Activated T-helper 2 cell treated with anti-CD3 and anti-CD28 coated beads, Interferon-gamma antibody, Interleukin-2, Interleukin-4, amounts not matched to agents 10 μg/mL and 5 μg/mL and 100 μg/mL, durations not matched to agents 14 hours and 24 hours and 36 hours (primary cell): Measurements from ENCODE around the gene TMEM163. TPM values are rescaled to one million over a fixed set of nuclear protein-coding genes. Genes with fewer than 3 reads are reported as not detected.
A peak's percentile ranks its signal among the peaks of the same experiment; 100 is the strongest.

Source experiments
- DNase-seq: peaks from one replicate; pipeline ENCODE4 v3.0.0; 2021; ENCODE audit warnings: low spot score
- H3K27ac Mint-ChIP-seq: one replicate; pipeline ENCODE4 v1.8.0; 2021; ENCODE audit warnings: mixed read lengths
- H3K27me3 Mint-ChIP-seq: one replicate; pipeline ENCODE4 v1.8.0; 2021; ENCODE audit warnings: low read depth, mixed read lengths
- H3K36me3 Mint-ChIP-seq: one replicate; pipeline ENCODE4 v1.8.0; 2021; ENCODE audit warnings: low read depth, mixed read lengths
- H3K4me1 Mint-ChIP-seq: one replicate; pipeline ENCODE4 v1.8.0; 2021; ENCODE audit warnings: low read depth, mixed read lengths
- H3K4me3 Mint-ChIP-seq: one replicate; pipeline ENCODE4 v1.8.0; 2021; ENCODE audit warnings: low read depth, mild to moderate bottlenecking, moderate library complexity, mixed read lengths
- H3K9me3 Mint-ChIP-seq: one replicate; pipeline ENCODE4 v1.8.0; 2021; ENCODE audit warnings: mixed read lengths
- intact Hi-C: fragments of 100-400 bp; cut with micrococcal nuclease; formaldehyde crosslinking; loops from one replicate; pipeline ENCODE4 v1.15.1; 2023
- total RNA-seq: library from RNA; stranded (reverse); gene quantifications from 2 replicates; pipeline ENCODE4 v1.2.3, GENCODE V29; 2022

TMEM163 gene
- total RNA-seq, 1 donor from 2014 or later = 0.27 TPM

DNA sequence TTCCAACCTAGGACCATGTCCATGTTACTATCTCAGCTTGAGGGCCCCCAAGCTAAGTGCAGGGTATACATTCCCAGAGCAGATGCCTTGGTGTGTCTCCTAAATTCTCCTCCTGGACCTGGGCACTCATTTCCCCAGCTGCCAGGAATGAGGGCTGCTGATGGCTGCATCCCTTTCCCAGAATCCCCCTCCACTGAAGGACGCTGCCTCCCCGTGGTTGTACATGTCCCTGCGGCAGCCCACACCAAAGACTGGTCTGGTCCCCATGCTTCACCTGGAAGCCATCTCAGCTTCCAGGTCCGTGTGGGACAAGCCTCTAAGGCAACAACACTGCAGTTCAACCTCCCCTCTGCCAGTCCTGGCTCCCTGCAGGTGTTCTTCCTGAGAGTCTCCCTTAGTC, 14.6 kb downstream of the TMEM163 start:
- Mint-ChIP-seq H3K27ac (no peak overlapping the region), H3K27me3 (peaks cover 62% of the 10 kb centered on the region), H3K9me3 (no peaks in the 10 kb centered on the region), H3K4me3 (no peak overlapping the region), H3K36me3 (no peaks in the 10 kb centered on the region), H3K4me1 (peaks cover 6% of the 10 kb centered on the region)
- intact Hi-C loops = no loop called here
- DNase-seq = no peak

DNA sequence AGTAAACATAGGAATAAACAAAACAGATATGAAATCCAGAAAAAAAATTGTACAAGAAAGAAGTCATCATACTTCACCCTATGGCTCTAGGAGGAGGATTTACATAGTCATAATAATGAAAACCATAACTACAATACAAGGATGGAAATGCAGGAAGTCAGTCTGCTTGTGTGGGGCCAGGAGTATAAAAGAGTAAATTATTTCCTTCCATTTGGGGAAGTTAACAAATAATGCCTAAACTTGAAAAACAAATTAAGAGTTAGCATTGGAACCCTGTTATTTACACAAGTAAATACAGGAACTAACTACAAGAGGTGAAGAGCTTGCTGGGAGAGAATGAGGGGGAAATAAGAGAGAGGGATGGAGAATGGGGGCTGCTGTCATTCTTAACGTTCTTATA, 15.4 kb downstream of the TMEM163 start:
- H3K27ac Mint-ChIP-seq = no peak overlapping the region

DNA sequence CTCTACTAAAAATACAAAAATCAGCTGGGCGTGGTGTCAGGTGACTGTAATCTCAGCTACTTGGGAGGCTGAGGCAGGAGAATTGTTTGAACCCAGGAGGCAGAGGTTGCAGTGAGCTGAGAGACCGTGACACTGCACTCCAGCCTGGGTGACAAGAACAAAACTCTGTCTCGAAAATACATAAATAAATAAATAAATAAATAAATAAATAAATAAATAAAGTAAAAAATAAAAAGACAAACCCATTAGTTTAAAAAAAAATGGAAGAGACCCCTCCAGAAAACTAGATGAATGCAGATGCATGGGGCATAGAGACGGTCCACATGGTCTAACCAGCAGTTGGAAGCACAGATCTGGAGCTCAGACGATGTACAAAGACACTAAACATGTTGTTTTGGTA, 18.1 kb downstream of the TMEM163 start:
- no peaks in the 10 kb centered on the region for H3K36me3 Mint-ChIP-seq
- intact Hi-C loops = no loop called here
- DNase-seq = no peak
- no peaks in the 10 kb centered on the region for H3K9me3 Mint-ChIP-seq
- no peaks in the 10 kb centered on the region for H3K4me1 Mint-ChIP-seq
- peaks cover 47% of the 10 kb centered on the region for H3K27me3 Mint-ChIP-seq
- H3K27ac Mint-ChIP-seq = no peak overlapping the region
- H3K4me3 Mint-ChIP-seq = no peak overlapping the region

More for the DNA sequence above, 15.4 kb downstream of the TMEM163 start:
- Mint-ChIP-seq H3K36me3 (no peaks in the 10 kb centered on the region), H3K9me3 (no peaks in the 10 kb centered on the region), H3K4me3 (no peak overlapping the region), H3K27me3 (peaks cover 57% of the 10 kb centered on the region), H3K4me1 (peaks cover 6% of the 10 kb centered on the region)
- intact Hi-C loops = no loop called here
- no peak for DNase-seq

DNA sequence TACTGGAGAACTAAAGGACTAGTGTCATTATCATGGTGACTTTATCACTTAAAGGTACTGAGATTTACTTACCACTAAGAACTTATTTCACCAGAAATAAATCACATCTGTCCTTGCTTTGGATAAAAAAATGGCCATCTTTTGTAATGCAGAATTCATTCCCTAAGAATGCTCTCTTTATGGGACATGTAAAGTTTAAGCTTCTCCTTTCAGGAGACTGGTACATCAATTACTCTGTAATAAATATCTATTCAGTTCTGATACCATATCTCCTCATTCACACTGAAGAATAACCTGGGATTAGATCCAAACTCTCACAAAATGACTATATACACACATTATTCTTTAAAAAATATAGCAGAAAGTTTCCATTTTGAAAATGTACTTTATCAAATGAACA, 24.4 kb downstream of the TMEM163 start:
- H3K36me3 Mint-ChIP-seq = no peaks in the 10 kb centered on the region
- H3K9me3 Mint-ChIP-seq = no peaks in the 10 kb centered on the region
- intact Hi-C loops = no loop called here

DNA sequence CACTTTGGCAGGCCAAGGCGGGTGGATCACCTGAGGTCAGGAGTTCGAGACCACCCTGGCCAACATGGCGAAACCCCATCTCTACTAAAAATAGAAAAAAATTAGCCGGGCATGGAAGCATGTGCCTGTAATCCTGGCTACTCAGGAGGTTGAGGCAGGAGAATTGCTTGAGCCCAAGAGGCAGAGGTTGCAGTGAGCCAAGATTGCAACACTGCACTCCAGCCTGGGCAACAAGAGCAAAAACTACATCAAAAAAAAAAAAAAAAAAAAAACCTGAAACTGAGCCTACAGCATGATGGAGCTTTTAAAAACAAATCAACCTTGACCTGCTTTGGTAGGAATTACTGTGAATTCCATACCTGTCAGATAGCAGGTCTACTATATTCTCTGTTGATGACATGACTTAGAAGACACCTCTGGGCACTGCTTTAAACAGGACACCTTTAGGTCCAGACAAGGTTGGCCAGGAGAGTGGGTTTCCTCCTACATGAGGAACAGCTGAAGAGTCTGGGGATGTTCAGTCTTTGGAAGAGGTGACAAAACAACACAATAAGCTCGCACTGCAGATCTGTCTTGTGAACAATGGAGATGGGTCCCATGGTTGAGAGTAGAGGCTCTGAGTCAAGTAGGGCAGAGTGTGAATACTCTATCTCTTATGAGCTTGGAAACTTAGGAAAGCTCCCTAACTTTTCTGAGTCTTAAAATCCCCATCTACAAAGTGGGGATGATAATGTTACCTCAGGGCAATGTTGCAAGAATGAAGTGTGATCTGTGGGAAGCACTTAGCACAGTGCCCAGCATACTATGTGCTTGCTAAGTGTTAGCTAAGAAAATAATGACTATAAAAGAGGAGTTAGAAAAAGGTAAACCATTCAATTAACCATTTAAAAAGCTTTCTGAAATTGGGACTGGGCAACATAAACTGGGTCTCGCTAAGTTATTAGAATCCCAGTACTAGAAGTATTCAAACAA, 25.2 kb downstream of the TMEM163 start:
- Mint-ChIP-seq H3K27ac (no peak overlapping the region), H3K36me3 (no peaks in the 10 kb centered on the region), H3K4me1 (no peaks in the 10 kb centered on the region), H3K4me3 (no peak overlapping the region), H3K9me3 (no peaks in the 10 kb centered on the region), H3K27me3 (peaks cover 25% of the 10 kb centered on the region)
- no peak for DNase-seq
- intact Hi-C loops = no loop called here

More for the DNA sequence above, 24.4 kb downstream of the TMEM163 start:
- Mint-ChIP-seq H3K27ac (no peak overlapping the region), H3K4me1 (no peaks in the 10 kb centered on the region), H3K27me3 (peaks cover 25% of the 10 kb centered on the region), H3K4me3 (no peak overlapping the region)
- no peak for DNase-seq

DNA sequence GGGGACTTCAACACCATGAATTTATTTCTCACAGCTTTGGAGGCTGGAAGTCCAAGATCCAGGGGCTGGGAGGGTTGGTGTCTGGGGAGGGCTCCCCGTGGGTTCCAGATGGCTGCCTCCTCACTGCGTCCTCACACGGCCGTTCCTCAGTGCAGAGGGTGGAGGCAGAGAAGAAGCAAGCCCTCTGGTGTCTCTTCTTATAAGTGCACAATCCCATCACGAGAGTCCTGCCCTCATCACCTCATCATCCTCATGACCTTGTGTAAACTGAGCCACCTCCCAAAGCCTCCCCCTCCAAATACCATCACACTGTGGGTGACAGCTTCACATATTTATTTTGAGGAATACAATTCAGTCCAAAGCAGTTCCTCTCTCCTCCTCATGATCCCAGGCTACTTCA, 26.3 kb downstream of the TMEM163 start:
- H3K27me3 Mint-ChIP-seq = peaks cover 25% of the 10 kb centered on the region
- H3K27ac Mint-ChIP-seq = no peak overlapping the region
- intact Hi-C loops = no loop called here
- DNase-seq = no peak
- no peaks in the 10 kb centered on the region for H3K9me3 Mint-ChIP-seq
- no peak overlapping the region for H3K4me3 Mint-ChIP-seq
- no peaks in the 10 kb centered on the region for H3K36me3 Mint-ChIP-seq
- H3K4me1 Mint-ChIP-seq = no peaks in the 10 kb centered on the region

DNA sequence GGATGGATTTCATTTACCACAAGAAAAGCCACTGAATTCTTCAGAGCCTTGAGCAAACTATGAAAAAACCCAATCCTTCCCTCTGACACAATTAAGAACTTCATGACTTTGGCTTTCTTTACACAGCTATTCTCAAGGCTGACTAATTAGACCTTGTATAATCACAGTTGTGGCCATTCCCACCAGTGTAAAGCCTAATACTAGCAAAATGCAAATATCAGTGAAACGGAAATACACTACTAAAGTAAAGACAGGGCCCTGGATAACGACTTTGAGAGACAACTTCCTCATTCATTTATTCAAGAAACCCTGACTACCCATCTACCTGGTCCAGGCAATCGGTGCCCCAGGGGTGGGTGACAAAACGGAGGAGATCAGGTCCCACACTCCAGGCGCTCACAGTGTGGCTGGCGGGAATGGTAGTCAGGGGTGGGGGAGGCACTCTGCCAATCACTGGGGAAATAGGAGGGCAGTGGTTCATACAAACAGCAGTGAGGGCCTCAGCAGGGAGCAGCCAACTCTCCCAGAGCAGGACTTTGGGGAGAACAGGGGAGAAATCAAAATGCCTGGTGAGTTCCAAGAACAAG, 28.1 kb downstream of the TMEM163 start:
- Mint-ChIP-seq H3K4me1 (no peaks in the 10 kb centered on the region), H3K27me3 (peaks cover 27% of the 10 kb centered on the region), H3K4me3 (no peak overlapping the region), H3K27ac (no peak overlapping the region), H3K9me3 (no peaks in the 10 kb centered on the region), H3K36me3 (no peaks in the 10 kb centered on the region)
- DNase-seq = no peak
- intact Hi-C loops = no loop called here

DNA sequence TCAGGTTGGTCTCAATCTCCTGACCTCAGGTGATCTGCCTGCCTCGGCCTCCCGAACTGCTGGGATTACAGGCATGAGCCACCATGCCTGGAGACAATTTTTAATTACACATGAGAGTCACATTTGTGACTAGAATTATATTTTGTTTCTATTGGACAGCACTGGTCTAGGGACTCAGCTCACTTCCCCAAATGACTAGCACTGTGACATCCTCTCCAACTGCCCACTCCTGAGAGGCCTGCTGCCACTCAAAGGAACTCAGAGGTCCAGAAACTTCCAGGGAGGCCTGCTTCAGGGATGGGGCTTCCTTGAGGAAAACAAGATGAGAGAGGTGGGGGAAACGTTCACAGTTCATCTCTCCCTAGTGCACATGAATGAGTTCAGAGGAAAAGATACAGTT, 29.5 kb downstream of the TMEM163 start:
- peaks cover 1% of the 10 kb centered on the region for H3K4me1 Mint-ChIP-seq
- H3K36me3 Mint-ChIP-seq = no peaks in the 10 kb centered on the region
- DNase-seq = no peak
- peaks cover 21% of the 10 kb centered on the region for H3K27me3 Mint-ChIP-seq
- no peak overlapping the region for H3K27ac Mint-ChIP-seq
- no peak overlapping the region for H3K4me3 Mint-ChIP-seq
- H3K9me3 Mint-ChIP-seq = no peaks in the 10 kb centered on the region
- intact Hi-C loops = loop anchor here (10.0 kb wide), 1 partner anchor 125 kb away; no protein-coding TSS in a partner anchor

DNA sequence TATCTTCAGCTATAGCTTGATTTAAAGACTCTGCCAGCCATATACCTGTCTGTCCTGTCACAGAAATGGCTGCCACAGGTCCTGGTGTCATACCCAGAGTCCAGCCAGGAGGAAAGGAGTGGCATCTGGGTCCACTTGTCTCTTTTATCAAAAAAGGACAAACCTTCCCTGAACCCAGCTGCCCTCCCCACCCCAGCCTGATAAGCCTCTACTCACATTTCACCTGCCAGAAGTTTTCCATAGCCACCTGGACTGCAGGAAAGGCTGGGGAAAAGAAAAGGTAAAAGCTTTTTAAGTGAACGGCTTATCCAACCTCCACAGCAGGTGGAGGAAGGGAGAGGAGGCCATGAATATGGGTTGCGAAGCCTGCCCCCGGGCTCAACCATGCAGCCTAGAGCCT, 32.8 kb downstream of the TMEM163 start:
- Mint-ChIP-seq H3K27ac (no peak overlapping the region), H3K36me3 (peaks cover 3% of the 10 kb centered on the region), H3K27me3 (peaks cover 16% of the 10 kb centered on the region), H3K4me1 (peaks cover 27% of the 10 kb centered on the region), H3K4me3 (no peak overlapping the region), H3K9me3 (no peaks in the 10 kb centered on the region)
- no peak for DNase-seq
- intact Hi-C loops = loop anchor here (10.0 kb wide), 1 partner anchor 121 kb away; no protein-coding TSS in a partner anchor

DNA sequence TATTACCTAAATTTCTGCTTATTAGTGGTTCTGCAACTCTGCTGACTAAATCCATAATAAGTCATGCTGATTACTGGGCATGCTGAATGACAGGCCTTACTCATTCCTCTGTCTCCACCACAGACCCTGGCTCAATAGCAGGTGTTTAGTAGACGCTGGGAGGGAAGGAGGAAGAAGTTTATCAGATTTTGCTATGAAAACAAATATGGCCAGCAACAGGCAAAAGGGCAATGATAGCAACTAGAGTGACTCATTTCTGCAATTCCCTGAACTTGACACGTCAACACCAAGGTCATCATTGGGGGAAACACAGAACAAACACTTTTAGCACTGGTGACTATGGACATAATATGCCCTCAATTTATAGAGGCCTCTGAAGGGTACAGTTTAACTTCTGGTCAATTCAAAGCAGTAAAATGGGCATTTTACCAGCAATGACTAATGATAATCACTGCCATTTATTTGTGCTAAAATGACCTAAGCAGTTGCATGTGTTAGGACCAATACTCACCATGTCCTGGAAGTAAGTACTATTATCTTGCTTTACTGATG, 35.2 kb downstream of the TMEM163 start:
- DNase-seq = no peak
- intact Hi-C loops = loop anchor here (1.0 to 10.0 kb wide), 7 partner anchors 13 to 450 kb away; partner anchors contain the start of genes CCNT2 and MGAT5
- peak overlapping the region; percentile 8 for H3K27ac Mint-ChIP-seq
- peaks cover 44% of the 10 kb centered on the region for H3K4me1 Mint-ChIP-seq
- H3K9me3 Mint-ChIP-seq = no peaks in the 10 kb centered on the region
- peaks cover 3% of the 10 kb centered on the region for H3K36me3 Mint-ChIP-seq
- peaks cover 16% of the 10 kb centered on the region for H3K27me3 Mint-ChIP-seq
- no peak overlapping the region for H3K4me3 Mint-ChIP-seq

DNA sequence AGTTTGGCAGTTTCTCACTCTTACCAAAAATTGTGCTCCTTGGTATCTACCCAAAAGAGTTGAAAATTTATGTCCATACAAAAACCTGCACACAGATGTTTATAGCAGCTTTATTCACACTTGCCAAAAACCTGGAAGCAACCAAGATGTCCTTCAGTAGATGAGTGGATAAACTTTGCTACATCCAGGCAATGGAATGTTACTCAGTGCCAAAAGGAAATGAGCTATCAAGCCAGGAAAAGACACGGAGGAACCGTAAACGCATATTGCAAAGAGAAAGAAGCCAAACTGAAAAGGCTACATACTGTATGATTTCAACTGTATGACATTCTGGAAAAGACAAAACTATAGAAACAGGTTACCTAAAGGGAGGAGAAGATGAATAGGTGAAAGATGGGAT, 36.1 kb downstream of the TMEM163 start:
- no peak overlapping the region for H3K27ac Mint-ChIP-seq
- no peak for DNase-seq
- H3K36me3 Mint-ChIP-seq = peaks cover 3% of the 10 kb centered on the region
- H3K4me3 Mint-ChIP-seq = no peak overlapping the region
- intact Hi-C loops = loop anchor here (1.0 to 10.0 kb wide), 7 partner anchors 12 to 449 kb away; partner anchors contain the start of genes CCNT2 and MGAT5
- no peaks in the 10 kb centered on the region for H3K9me3 Mint-ChIP-seq
- H3K27me3 Mint-ChIP-seq = peaks cover 11% of the 10 kb centered on the region
- H3K4me1 Mint-ChIP-seq = peaks cover 47% of the 10 kb centered on the region

DNA sequence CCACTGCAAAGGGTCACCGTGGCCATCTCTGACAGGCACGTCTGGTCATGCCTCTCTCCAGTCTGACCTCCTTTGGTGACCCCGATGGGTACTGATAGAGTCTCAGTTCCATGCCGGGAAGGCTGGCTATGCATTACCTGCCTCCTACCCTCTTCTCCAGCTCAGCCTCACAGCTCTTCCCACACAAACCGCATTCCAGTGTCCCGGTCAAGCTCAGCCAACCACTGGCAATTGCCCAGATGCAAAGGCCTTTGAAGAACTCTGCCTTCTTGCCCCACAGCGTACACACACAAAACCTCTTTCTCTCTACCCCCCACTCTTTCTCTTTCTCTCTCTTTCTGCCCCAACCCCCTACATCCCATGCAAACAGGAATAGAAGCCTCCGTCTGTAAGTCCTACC, 37.6 kb downstream of the TMEM163 start:
- peaks cover 12% of the 10 kb centered on the region for H3K27me3 Mint-ChIP-seq
- H3K9me3 Mint-ChIP-seq = no peaks in the 10 kb centered on the region
- H3K27ac Mint-ChIP-seq = no peak overlapping the region
- DNase-seq = no peak
- H3K4me3 Mint-ChIP-seq = no peak overlapping the region
- peaks cover 58% of the 10 kb centered on the region for H3K4me1 Mint-ChIP-seq
- H3K36me3 Mint-ChIP-seq = peaks cover 3% of the 10 kb centered on the region
- intact Hi-C loops = loop anchor here (5.0 to 10.0 kb wide), 3 partner anchors 116 to 429 kb away; partner anchors contain the start of gene MGAT5
